GM21619 (cell line): ENCODE measurements around the gene PTPN14.

ENCODE experiments used
- ATAC-seq: cut with Tn5 transposase; IDR thresholded peaks from one replicate; pipeline ENCODE4 v1.9.1; 2021; ENCODE audit not compliant: unreplicated experiment

The PTPN14 gene

GRCh38 chr1:214341932-214342331, 209.5 kb downstream of the PTPN14 start:
- ATAC-seq, result no peak

GRCh38 chr1:214341459-214341858, 209.9 kb downstream of the PTPN14 start:
- ATAC-seq, result no peak

- ATAC-seq, result no peak
These were observed 213.2 kb downstream of the PTPN14 start for GRCh38 chr1:214338212-214338611.

- ATAC-seq, result no peak
These were observed 213.9 kb downstream of the PTPN14 start for GRCh38 chr1:214337511-214337910.

GRCh38 chr1:214337015-214337414, 214.4 kb downstream of the PTPN14 start:
- no peak for ATAC-seq

- ATAC-seq, result no peak
These were observed 215.8 kb downstream of the PTPN14 start for GRCh38 chr1:214335567-214335966.

- peak; percentile 31 for ATAC-seq
These were observed 218.2 kb downstream of the PTPN14 start for GRCh38 chr1:214332946-214333798.

- peak; percentile 36 for ATAC-seq
These were observed 219.5 kb downstream of the PTPN14 start for GRCh38 chr1:214331827-214332423.

GRCh38 chr1:214331180-214331579, 220.2 kb downstream of the PTPN14 start:
- ATAC-seq, result no peak

- ATAC-seq, result no peak
These were observed 220.7 kb downstream of the PTPN14 start for GRCh38 chr1:214330715-214331114.

- no peak for ATAC-seq
These were observed 221.2 kb downstream of the PTPN14 start for GRCh38 chr1:214330222-214330621.

- ATAC-seq, result no peak
These were observed 221.8 kb downstream of the PTPN14 start for GRCh38 chr1:214329470-214330220.

GRCh38 chr1:214328770-214329469, 222.5 kb downstream of the PTPN14 start:
- peak; percentile 92 for ATAC-seq

GRCh38 chr1:214327514-214327913, 223.9 kb downstream of the PTPN14 start:
- no peak for ATAC-seq

GRCh38 chr1:214326406-214326805, 225.0 kb downstream of the PTPN14 start:
- no peak for ATAC-seq

GRCh38 chr1:214324896-214325800, 226.3 kb downstream of the PTPN14 start:
- ATAC-seq, result no peak

GRCh38 chr1:214321705-214322453, 229.5 kb downstream of the PTPN14 start:
- ATAC-seq, result peak; percentile 71

- ATAC-seq, result no peak
These were observed 231.5 kb downstream of the PTPN14 start for GRCh38 chr1:214319938-214320337.

GRCh38 chr1:214318956-214319736, 232.3 kb downstream of the PTPN14 start:
- ATAC-seq, result no peak
